ENCODE results near the gene GABBR1. TPM values are rescaled to one million over a fixed set of nuclear protein-coding genes. Genes with fewer than 3 reads are reported as not detected.

Gene GABBR1
- total RNA-seq, 4 donors from 2014 or later: 30.6 to 47.8 (median 40.6) TPM

- Histone ChIP-seq H3K9me3 (no peaks in the 10 kb centered on the region), H3K27me3 (no peaks in the 10 kb centered on the region), H3K4me1 (no peaks in the 10 kb centered on the region), H3K27ac (replicated peaks in 1 of 4) (no peak overlapping the region), H3K4me3 (no peak overlapping the region), H3K36me3 (no peaks in the 10 kb centered on the region)
- DNase-seq (ENCODE audit: extremely low spot score): no peak
- WGBS: 37% methylated on average over 4 of the region's 4 CpGs
- TF ChIP-seq CTCF (IDR thresholded peaks at IDR 0.05): no peak
- TF ChIP-seq POLR2AphosphoS5 (IDR thresholded peaks at IDR 0.05): no peak
- TF ChIP-seq POLR2A (IDR thresholded peaks at IDR 0.05; ENCODE audit: low read depth): no peak
- TF ChIP-seq EP300 (IDR thresholded peaks at IDR 0.05): no peak
- intact Hi-C loops (cut with DNase I): no loop called here
Observed at GRCh38 chr6:29593199-29593855, 39.7 kb downstream of the GABBR1 start.

GRCh38 chr6:29591677-29592076, 41.3 kb downstream of the GABBR1 start:
- no peak for TF ChIP-seq POLR2A (IDR thresholded peaks at IDR 0.05; ENCODE audit: low read depth)
- no peak for TF ChIP-seq EP300 (IDR thresholded peaks at IDR 0.05)
- no peak for TF ChIP-seq POLR2AphosphoS5 (IDR thresholded peaks at IDR 0.05)
- TF ChIP-seq CTCF (IDR thresholded peaks at IDR 0.05): no peak
- WGBS: 88% methylated on average over 2 of the region's 2 CpGs
- Histone ChIP-seq H3K27ac (replicated peaks in 1 of 4) (no peak overlapping the region), H3K36me3 (no peaks in the 10 kb centered on the region), H3K4me1 (no peaks in the 10 kb centered on the region), H3K4me3 (no peak overlapping the region), H3K27me3 (no peaks in the 10 kb centered on the region), H3K9me3 (no peaks in the 10 kb centered on the region)
- DNase-seq (ENCODE audit: extremely low spot score): no peak
- intact Hi-C loops (cut with DNase I): no loop called here

- 63% methylated on average over 4 of the region's 4 CpGs for WGBS
- H3K36me3 ChIP-seq: no peaks in the 10 kb centered on the region
- H3K9me3 ChIP-seq: no peaks in the 10 kb centered on the region
- no peaks in the 10 kb centered on the region for H3K4me1 ChIP-seq
- intact Hi-C loops (cut with DNase I): no loop called here
- H3K27ac ChIP-seq (replicated peaks in 1 of 4): no peak overlapping the region
- no peak overlapping the region for H3K4me3 ChIP-seq
- H3K27me3 ChIP-seq: peaks cover 0 to 4% (median 0%) of the 10 kb centered on the region in 4 donors
- TF ChIP-seq POLR2A (IDR thresholded peaks at IDR 0.05; ENCODE audit: low read depth): no peak
- no peak for TF ChIP-seq EP300 (IDR thresholded peaks at IDR 0.05)
- no peak for TF ChIP-seq CTCF (IDR thresholded peaks at IDR 0.05)
- TF ChIP-seq POLR2AphosphoS5 (IDR thresholded peaks at IDR 0.05): no peak
- no peak for DNase-seq (ENCODE audit: extremely low spot score)
Observed at GRCh38 chr6:29590218-29590808, 42.7 kb downstream of the GABBR1 start.

GRCh38 chr6:29589423-29590048, 43.4 kb downstream of the GABBR1 start:
- Histone ChIP-seq H3K4me1 (no peaks in the 10 kb centered on the region), H3K27ac (replicated peaks in 1 of 4) (no peak overlapping the region), H3K4me3 (no peak overlapping the region), H3K27me3 (peaks cover 0 to 6% (median 0%) of the 10 kb centered on the region in 4 donors), H3K9me3 (no peaks in the 10 kb centered on the region), H3K36me3 (no peaks in the 10 kb centered on the region)
- DNase-seq (ENCODE audit: extremely low spot score): no peak
- TF ChIP-seq POLR2A (IDR thresholded peaks at IDR 0.05; ENCODE audit: low read depth) (no peak), CTCF (IDR thresholded peaks at IDR 0.05) (peak; percentile 82 to 93 (median 86)), POLR2AphosphoS5 (IDR thresholded peaks at IDR 0.05) (no peak), EP300 (IDR thresholded peaks at IDR 0.05) (no peak)
- WGBS: 1% methylated on average over 3 of the region's 3 CpGs
- intact Hi-C loops (cut with DNase I): loop anchor here (10.0 kb wide), 1 partner anchor 905 kb away; no protein-coding TSS in a partner anchor

Measured in esophagus muscularis mucosa (tissue), 4 donors.